GM23338 (cell line): Measurements from ENCODE around the gene OLFML2B. TPM values are rescaled to one million over a fixed set of nuclear protein-coding genes. Genes with fewer than 3 reads are reported as not detected.

Source experiments
- ATAC-seq: fragments of 200-7000 bp; cut with Tn5 transposase; 3 replicates; pipeline ENCODE4 v1.9.1; 2020
- DNase-seq: peaks from one replicate; pipeline ENCODE4 v3.0.0-alpha.2; 2015; ENCODE audit warnings: low spot score
- H2AFZ ChIP-seq: fragments of 200-600 bp; sonication (generic); 2 replicates; pipeline ENCODE4 v1.8.0; 2016; ENCODE audit warnings: antibody characterized with exemption, mild to moderate bottlenecking, moderate library complexity
- H3F3A ChIP-seq: fragments of 200-600 bp; sonication (generic); replicated peaks from 2 replicates; pipeline ENCODE4 v1.8.0; 2017; ENCODE audit warnings: antibody characterized with exemption, mixed run types, low read depth
- H3K27ac ChIP-seq: fragments of 200-600 bp; sonication (generic); 2 replicates; pipeline ENCODE4 v1.6.1; 2016; ENCODE audit warnings: low read depth
- H3K27me3 ChIP-seq: fragments of 200-600 bp; sonication (generic); 2 replicates; pipeline ENCODE4 v1.8.0; 2016; ENCODE audit warnings: mild to moderate bottlenecking, mixed run types, moderate library complexity; ENCODE audit not compliant: insufficient read depth
- H3K36me3 ChIP-seq: fragments of 200-600 bp; sonication (generic); 2 replicates; pipeline ENCODE4 v1.8.0; 2016; ENCODE audit warnings: mild to moderate bottlenecking; ENCODE audit not compliant: insufficient read depth
- H3K4me1 ChIP-seq: fragments of 200-600 bp; sonication (generic); 2 replicates; pipeline ENCODE4 v1.8.0; 2016; ENCODE audit warnings: mild to moderate bottlenecking, moderate library complexity; ENCODE audit not compliant: insufficient read depth
- H3K4me2 ChIP-seq: fragments of 200-600 bp; sonication (generic); 2 replicates; pipeline ENCODE4 v1.7.1; 2017; ENCODE audit warnings: mixed run types
- H3K4me3 ChIP-seq: fragments of 200-600 bp; sonication (generic); 2 replicates; pipeline ENCODE4 v1.6.1; 2016; ENCODE audit warnings: mixed run types
- H3K79me2 ChIP-seq: fragments of 200-600 bp; sonication (generic); replicated peaks from 2 replicates; pipeline ENCODE4 v1.8.0; 2017; ENCODE audit warnings: mild to moderate bottlenecking; ENCODE audit not compliant: insufficient read depth
- H3K9me2 ChIP-seq: fragments of 200-600 bp; sonication (generic); 2 replicates; pipeline ENCODE4 v1.8.0; 2017; ENCODE audit not compliant: insufficient read depth
- H4K20me1 ChIP-seq: fragments of 200-600 bp; sonication (generic); replicated peaks from 2 replicates; pipeline ENCODE4 v1.8.0; 2017; ENCODE audit warnings: mild to moderate bottlenecking; ENCODE audit not compliant: insufficient read depth
- H3K27ac Mint-ChIP-seq: 2 replicates; pipeline ENCODE4 v1.8.0; 2020; ENCODE audit warnings: inconsistent platforms, mild to moderate bottlenecking, moderate library complexity, mixed read lengths
- H3K27me3 Mint-ChIP-seq: 3 replicates; pipeline ENCODE4 v1.8.0; 2022; ENCODE audit warnings: low read depth, mild to moderate bottlenecking, moderate library complexity, mixed read lengths, inconsistent platforms; ENCODE audit not compliant: insufficient read depth, poor library complexity
- H3K36me3 Mint-ChIP-seq: 3 replicates; pipeline ENCODE4 v1.8.0; 2021; ENCODE audit warnings: low read depth, mild to moderate bottlenecking, inconsistent platforms, moderate library complexity, mixed read lengths
- H3K4me1 Mint-ChIP-seq: 3 replicates; pipeline ENCODE4 v1.8.0; 2020; ENCODE audit warnings: mild to moderate bottlenecking, inconsistent platforms, mixed read lengths
- H3K4me3 Mint-ChIP-seq: 3 replicates; pipeline ENCODE4 v1.8.0; 2021; ENCODE audit warnings: moderate library complexity, mild to moderate bottlenecking, inconsistent platforms, mixed read lengths
- H3K9me3 Mint-ChIP-seq: 3 replicates; pipeline ENCODE4 v1.8.0; 2020; ENCODE audit warnings: moderate library complexity, mild to moderate bottlenecking, inconsistent platforms, mixed read lengths
- CREB1 ChIP-seq: fragments of 250-450 bp; sonication (Bioruptor Pico); IDR thresholded peaks from 2 replicates; pipeline ENCODE4 v1.5.0; 2020; ENCODE audit warnings: low read depth, mild to moderate bottlenecking, moderate library complexity
- NANOG ChIP-seq: IDR thresholded peaks from 2 replicates; pipeline ENCODE4 v1.6.1; 2016; ENCODE audit warnings: antibody characterized with exemption, borderline replicate concordance
- POLR2AphosphoS5 ChIP-seq: IDR thresholded peaks from 2 replicates; pipeline ENCODE4 v1.6.1; 2016; ENCODE audit warnings: antibody characterized with exemption, low read depth
- STAT1 ChIP-seq: IDR thresholded peaks from one replicate; pipeline ENCODE4 v1.6.1; 2016; ENCODE audit warnings: antibody characterized with exemption; ENCODE audit not compliant: unreplicated experiment
- ZNF114 ChIP-seq: fragments of 250-450 bp; sonication (Bioruptor Pico); IDR thresholded peaks from 2 replicates; pipeline ENCODE4 v1.5.0; 2020; ENCODE audit warnings: mild to moderate bottlenecking, moderate library complexity
- ZNF331 ChIP-seq: fragments of 250-450 bp; sonication (Bioruptor Pico); IDR thresholded peaks from 2 replicates; pipeline ENCODE4 v1.5.0; 2020; ENCODE audit warnings: low read depth, mild to moderate bottlenecking, moderate library complexity
- ZNF462 ChIP-seq: fragments of 250-450 bp; sonication (Bioruptor Pico); IDR thresholded peaks from 2 replicates; pipeline ENCODE4 v1.5.0; 2020; ENCODE audit warnings: mild to moderate bottlenecking, moderate library complexity
- polyA plus RNA-seq: library from polyadenylated mRNA; unstranded; fragments of >200 nt; fragmentation: Nextera tagmentation; extraction: Ambion mirVana; gene quantifications from 2 replicates; pipeline ENCODE4 v1.2.1, GENCODE V29; 2016
- total RNA-seq: library from RNA; depleted of rRNA; stranded (reverse); fragments of >200 nt; shearing (Covaris generic); gene quantifications from 2 replicates; pipeline ENCODE4 v1.2.3, GENCODE V29; 2014

OLFML2B gene
- total and polyA plus RNA-seq, 2 experiments from 2014 or later, result 2.9 to 4.3 TPM

- TF ChIP-seq CREB1 (CRISPR knock-in tag) (no peak), ZNF331 (CRISPR knock-in tag) (no peak), POLR2AphosphoS5 (no peak), ZNF114 (CRISPR knock-in tag) (no peak), STAT1 (no peak), NANOG (no peak)
These were observed 46.6 kb upstream of the OLFML2B start (continued) for GRCh38 chr1:162070094-162070748.

DNA sequence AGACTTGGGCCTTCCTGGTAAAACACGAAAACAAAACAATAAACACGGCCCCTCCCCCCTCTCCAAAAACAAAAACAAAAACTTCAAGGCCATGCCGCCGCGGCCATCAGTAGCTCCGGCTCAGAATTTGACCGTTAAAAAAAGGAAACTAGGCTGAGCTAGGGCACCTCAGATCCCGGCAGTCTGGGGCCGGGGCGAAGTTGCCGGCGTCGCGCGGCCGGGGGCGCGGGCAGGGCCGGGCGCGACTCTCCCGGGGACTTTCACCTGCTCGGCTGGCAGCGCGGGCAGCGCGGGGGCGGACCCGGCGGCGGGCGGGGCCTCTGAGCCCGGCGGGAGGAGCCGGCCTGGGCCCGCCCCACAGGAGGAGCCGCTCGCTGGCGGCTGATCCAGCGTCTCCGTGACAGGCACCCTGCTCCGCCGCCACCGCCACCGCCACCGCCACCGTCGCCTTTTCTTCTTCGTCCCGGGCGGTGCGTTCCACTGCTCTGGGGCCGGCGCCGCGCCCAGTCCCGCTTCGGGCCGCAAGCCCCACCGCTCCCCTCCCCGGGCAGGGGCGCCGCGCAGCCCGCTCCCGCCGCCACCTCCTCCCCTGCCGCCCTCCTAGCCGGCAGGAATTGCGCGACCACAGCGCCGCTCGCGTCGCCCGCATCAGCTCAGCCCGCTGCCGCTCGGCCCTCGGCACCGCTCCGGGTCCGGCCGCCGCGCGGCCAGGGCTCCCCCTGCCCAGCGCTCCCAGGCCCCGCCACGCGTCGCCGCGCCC, 45.8 kb upstream of the OLFML2B start, which contains the start of gene NOS1AP:
NOS1AP (plus strand) TSS at position 358 of the 760 bp plus-strand sequence. CDS start 487 bp downstream, outside the sequence.
- ATAC-seq, result peak; percentile 78
- TF ChIP-seq POLR2AphosphoS5 (peak; percentile 62), ZNF462 (CRISPR knock-in tag) (no peak)

More for the DNA sequence above, 45.8 kb upstream of the OLFML2B start, which contains the start of gene NOS1AP:
- Mint-ChIP-seq H3K27me3 (peaks cover 10% of the 10 kb centered on the region), H3K4me1 (peaks cover 50% of the 10 kb centered on the region), H3K27ac (no peak within 1 kb of the TSS), H3K36me3 (peaks cover 13% of the 10 kb centered on the region), H3K9me3 (peaks cover under 1% of the 10 kb centered on the region; the same call in 1 of the 3 replicates), H3K4me3 (peak within 1 kb of the TSS; percentile 76)
- peak; percentile 88 for DNase-seq
- H3K36me3 ChIP-seq, result no peaks in the 10 kb centered on the region
- H3K4me3 ChIP-seq, result peak within 1 kb of the TSS; percentile 71
- H4K20me1 ChIP-seq, result peaks cover 15% of the 10 kb centered on the region
- H3K4me1 ChIP-seq, result peaks cover 36% of the 10 kb centered on the region
- H2AFZ ChIP-seq, result peak within 1 kb of the TSS; percentile 92
- peaks cover 8% of the 10 kb centered on the region; the same call in 1 of the 2 replicates for H3K27me3 ChIP-seq
- H3K9me2 ChIP-seq, result no peaks in the 10 kb centered on the region; the same call in 1 of the 2 replicates
- peak within 1 kb of the TSS; percentile 82; the same call in 1 of the 2 replicates for H3K27ac ChIP-seq
- H3F3A ChIP-seq, result peaks cover 11% of the 10 kb centered on the region; the same call in 1 of the 2 replicates
- peaks cover 34% of the 10 kb centered on the region for H3K79me2 ChIP-seq
- H3K4me2 ChIP-seq, result peak within 1 kb of the TSS; percentile 82
